ELF-1 (cell line): Measurements from ENCODE around the gene GTPBP4.

ENCODE experiments used
- DNase-seq: peaks from one replicate; pipeline ENCODE4 v3.0.0-alpha.2; 2016; ENCODE audit warnings: low read depth, low spot score

The GTPBP4 gene

DNA sequence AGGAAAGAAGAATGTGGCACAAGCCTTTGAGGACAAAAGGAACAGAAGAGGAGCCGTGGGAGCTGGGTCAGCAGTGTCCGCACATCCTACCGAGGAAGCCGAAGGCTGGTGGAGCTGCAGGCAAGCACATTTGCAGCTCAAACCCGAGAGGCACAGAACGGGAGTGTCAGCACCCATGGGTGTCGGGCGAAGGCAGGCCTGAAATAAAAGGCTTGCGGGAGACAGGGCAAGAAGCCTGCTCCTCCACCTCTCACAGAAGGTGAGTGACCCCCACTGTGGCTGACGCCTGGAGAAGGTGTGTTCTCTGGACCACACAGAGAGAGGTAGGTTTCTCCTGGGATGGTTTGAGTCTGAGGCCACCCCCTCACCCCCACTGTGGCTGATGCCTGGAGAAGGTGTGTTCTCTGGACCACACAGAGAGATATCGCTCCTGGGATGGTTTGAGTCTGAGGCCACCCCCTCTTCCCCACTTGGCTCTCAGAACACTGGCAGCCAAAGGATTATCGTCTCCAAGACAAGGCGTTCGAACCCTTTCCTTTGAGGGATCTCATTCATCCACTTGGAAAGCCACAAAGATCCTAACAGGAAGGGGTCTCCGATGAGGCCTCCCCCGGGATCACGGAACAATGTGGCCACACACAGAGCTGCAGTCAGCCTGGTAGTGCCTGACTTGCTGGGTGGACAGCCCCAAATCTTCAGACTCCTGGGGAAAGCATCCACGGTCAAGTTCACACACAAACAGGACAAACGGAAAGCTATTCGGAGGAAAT lies 21.6 kb upstream of the GTPBP4 start:
- no peak for DNase-seq

DNA sequence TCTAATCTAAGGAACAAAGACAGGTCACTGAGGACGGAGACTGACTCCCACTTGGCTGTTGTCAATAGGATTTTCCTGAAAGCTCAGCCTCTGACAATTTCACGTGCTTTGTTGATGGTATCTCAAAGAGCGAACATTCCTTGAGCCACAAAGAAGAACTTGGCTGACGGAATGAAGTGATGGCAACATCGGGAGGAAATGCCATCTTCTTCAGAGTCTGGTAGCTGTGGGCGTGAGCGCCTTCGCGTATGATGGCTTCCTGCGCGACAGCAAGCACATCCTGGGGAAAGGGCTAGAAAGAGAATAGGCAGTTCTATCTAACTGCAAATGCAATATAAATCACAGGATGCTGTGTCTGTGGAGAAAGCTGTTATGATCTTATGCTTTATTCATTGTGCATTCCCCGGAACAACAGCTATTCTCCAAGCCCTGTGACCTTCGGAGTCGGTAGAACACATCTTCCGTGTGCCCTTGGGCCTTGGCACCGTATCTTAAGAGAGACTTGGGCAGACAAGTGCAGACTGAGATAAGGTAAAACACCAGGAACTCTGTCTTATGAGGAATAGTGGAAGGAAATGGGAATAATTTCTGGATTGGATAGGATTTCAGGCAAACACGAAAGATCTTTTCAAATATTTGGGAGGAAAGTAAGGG lies 19.6 kb upstream of the GTPBP4 start:
- DNase-seq = no peak

DNA sequence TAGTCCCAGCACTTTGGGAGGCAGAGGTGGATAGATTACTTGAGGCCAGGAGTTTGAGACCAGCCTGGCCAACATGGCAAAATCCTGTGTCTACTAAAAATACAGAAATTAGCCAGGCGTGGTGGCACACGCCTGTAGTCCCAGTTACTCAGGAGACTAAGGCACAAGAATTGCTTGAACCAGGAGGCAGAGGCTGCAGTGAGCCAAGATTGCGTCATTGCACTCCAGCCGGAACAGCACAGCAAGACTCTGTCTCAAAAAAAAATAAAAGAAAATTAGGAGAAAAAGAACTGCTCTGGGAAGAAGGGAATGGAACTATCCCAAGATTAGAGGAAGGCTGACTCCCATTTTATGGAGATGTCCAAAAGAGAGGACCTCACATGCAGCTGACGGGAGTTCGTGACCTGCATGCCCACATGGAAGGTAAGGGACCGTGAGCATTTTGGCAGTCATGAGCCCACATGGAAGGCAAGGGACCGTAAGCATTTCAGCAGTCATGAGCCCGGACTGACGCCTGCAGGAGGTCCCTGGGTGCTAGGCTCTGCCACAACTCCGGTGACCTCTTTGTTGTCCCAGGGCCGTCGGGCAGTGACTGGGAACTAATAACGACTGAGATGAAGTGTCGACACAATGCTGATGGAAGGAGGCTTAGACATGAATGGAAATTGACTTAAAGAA lies 18.6 kb upstream of the GTPBP4 start:
- DNase-seq = no peak

DNA sequence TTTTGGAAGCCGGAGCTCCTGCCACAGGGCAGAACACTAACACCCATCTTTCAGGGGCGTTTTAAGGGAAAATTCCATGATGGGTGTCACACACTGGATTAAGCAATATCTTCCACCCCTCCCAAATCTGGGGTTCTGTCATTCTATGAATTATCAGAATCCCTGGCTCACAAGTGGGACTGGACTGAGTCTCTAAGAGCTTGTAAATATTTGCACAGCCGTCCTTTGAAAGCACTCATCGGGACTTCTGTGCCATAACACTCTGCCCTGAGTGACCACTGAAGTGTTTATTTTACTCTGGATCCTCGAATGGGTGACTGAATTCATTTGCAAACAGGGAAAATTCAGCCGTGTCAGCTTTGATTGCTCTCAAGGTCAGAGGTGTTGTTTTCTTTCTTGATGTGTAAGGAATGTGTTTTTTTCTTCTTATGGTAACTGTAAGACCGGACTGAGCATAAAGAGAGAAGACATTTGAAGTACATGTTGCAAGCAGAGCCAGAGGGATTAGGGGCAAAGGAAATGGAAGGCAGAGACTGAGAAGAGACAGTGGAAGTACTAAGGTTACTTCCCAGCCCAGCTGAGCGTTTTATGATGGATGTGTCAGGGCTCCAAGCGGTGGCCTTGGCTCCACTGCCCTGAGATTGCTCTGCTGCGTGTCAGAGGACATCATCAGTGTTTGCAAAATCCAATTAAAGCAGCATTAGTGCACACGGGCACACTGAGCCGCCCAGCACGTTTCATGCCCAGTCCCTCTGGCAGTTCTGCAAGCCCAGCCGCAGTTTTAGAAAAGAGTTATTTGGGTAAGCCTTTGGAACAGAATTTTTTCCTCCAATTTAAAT lies 17.7 kb upstream of the GTPBP4 start:
- no peak for DNase-seq

DNA sequence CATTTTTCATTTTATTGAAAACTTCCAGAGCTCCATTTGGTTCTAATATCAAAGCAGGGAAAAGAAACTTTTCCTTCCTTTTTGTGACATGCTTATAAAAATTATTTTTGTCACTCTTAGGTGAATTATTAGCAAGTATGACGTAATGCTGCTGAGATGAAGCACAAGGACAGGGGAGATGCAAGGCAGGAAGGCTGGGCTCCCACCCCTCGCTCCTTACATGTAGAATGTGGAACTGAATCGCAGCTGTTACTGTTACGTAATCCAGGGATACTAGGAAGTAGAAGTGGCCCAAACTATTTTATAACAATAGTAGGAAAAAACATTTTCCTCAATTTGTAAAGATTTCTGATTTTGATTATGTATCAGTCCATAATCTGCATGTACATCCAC lies 17.1 kb upstream of the GTPBP4 start:
- no peak for DNase-seq

DNA sequence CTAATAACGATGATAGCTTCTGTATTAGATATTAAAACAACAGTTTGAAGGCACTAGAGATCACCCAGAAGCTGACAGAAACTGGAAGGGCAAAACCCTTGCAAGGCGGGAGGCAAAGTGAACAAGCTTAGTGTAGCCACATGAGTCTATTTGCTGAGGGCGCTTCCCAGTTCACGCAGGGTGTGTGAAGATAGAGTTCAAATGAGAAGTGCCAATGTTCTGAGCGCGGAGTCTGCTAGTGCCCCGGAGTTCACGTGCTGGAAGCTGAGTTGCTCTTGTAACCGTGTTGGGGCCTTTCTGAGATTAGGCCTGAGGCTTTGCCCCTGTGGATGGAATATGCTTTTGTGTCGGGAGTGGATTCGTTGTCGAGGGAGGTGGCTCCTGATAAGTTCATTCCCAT lies 16.6 kb upstream of the GTPBP4 start:
- no peak for DNase-seq

DNA sequence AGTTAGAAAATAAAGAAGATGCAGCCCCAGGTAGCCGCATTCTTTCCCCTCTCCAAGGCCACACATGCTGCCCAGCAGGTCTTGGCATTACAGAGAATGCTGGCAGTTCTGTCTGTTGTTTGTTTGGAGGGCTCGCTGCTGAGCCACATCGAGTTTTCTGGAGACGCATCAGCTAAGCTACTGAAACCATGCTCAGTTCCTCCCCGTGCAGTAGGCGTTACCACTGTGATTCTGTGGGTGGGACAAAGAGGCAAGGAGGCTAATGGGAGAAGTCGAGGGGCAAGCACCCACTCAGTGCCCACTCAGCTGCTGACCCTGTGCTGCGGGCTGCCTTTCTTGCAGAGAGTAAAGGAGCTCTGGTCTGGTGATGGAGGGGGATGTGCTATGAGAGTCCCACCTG lies 15.5 kb upstream of the GTPBP4 start:
- no peak for DNase-seq

DNA sequence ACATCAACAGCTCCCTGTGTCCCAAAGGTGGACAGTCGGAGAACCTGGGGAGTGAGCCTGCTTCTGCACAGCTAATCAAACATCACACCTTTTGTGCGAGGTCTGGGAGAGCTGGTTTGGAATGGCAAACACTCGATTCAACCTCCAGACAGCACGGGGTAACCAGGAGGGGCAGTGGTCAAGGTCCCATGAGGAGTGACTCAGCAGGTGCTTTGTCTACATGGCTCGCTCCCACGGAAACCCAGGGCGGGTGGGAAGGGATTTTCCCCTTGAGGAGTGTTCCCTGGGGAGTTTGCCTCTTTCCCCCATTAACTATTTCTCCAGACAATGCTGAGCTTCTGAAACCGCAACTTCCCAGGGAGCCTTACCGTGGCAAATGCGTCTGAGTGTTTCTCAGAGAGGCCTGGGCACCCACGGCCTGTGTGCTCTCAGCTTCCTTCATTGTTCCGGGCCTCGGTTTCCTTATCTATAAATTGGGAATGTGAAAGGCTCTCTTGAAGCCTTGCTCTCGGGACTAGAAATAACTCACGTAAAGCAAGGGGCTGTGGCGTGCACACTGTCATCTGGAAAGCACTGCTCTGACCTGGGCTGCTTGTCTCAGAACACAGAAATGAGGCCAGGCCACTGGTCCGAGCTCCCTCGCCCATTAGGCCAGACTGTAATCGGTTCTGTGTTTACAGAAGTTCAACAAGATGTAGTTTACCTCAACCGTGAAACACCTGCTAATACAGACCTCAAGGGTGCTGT lies 14.0 kb upstream of the GTPBP4 start:
- DNase-seq = no peak

DNA sequence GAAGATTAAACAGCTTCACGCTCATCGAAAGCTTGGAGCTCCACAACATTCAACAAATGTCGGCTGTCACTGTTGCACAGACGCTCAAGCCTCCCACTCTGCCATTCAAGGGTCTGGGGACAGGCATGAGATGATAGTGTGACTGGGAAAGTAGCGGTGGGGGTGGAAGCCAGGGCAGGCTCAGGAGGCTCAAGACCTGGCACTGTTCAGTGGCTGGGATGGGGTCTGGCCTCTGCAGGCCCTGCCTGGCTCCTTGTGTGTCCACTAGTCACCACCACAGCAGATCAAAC lies 13.5 kb upstream of the GTPBP4 start:
- no peak for DNase-seq

DNA sequence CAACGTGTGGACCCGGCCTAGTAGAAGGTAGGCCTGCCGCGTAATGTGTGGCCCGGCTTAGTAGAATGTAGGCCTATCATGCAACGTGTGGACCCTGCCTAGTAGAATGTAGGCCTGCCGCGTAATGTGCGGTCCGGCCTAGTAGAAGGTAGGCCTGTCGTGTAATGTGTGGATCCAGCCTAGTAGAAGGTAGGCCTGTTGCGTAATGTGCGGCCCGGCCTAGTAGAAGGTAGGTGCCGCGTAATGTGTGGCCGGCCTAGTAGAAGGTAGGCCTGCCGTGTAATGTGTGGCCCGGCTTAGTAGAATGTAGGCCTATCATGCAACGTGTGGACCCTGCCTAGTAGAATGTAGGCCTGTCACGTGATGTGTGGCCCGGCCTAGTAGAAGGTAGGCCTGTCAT lies 11.9 kb upstream of the GTPBP4 start:
- DNase-seq = no peak

DNA sequence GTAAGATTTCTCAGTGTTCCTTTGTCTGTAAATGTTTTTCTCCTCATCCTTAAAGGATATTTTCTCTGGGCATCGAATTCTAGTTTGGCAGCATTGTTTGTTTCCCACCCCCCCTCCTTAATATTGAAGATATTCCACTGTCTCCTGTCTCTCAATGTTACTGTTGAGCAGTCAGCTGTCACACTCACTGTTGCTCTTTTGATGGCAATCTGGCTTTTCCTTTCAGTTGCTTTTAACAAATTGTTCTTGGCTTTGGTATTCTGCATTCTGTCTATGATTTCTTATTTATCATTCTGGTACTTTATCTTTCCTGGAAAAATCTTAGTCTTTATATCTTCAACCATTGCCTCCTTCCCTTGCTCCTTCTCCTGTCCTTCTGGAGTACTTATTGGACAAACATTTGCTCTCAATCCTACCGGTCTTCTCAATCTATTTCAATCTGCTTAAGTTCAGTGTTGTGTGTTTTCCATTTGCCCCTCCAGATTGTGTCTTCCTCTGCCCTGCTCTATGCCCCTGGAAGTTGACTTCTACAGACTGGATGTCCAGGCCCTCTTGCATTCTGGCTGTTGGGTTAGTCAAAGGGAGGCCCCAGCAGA lies 9.3 kb upstream of the GTPBP4 start:
- DNase-seq = no peak

DNA sequence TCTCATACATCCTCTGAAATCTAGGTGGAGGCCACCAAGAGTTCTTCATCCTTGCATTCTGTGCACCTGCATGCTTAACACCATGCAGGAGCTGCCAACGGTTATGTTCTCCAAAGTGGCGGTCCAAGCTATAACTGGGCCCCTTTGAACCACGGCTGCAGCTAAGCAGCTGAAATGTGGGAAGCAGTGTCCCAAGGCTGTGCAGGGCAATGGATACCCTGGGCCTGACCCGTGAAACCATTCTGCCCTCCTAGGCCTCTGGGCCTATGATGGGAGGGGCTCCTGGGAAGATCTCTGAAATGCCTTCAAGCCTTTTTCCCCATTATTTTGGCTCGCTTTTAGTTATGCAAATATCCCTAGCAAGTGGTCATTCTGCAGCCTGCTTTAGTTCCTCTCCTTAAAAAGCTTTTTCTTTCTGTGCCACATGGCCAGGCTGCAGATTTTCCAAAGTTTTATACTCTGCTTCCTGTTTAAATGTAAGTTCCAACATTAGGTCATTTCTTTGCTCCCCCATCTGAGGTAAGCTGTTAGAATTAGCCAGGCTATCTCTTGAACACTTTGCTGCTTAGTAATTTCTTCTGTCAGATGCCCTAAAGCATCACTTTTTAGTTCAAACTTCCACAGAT lies 7.7 kb upstream of the GTPBP4 start:
- no peak for DNase-seq

DNA sequence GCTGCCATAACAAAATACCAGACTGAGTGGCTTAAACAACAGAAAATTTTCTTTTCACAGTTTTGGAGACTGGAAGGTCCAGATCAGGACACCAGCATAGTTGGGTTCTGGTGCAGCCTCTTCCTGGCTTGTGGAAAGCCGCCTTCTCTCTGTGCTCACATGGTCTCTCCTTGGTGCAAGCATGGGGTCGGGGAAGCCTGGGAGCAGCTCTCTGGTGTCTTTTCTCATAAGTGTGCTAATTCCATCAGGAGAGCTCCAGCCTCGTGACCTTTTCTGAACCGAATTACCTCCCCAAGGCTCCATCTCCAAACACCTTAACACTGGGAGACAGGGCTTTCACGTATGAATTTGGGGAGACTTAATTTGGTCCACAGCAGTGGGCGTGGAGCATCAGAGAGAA lies 4.8 kb upstream of the GTPBP4 start:
- no peak for DNase-seq

DNA sequence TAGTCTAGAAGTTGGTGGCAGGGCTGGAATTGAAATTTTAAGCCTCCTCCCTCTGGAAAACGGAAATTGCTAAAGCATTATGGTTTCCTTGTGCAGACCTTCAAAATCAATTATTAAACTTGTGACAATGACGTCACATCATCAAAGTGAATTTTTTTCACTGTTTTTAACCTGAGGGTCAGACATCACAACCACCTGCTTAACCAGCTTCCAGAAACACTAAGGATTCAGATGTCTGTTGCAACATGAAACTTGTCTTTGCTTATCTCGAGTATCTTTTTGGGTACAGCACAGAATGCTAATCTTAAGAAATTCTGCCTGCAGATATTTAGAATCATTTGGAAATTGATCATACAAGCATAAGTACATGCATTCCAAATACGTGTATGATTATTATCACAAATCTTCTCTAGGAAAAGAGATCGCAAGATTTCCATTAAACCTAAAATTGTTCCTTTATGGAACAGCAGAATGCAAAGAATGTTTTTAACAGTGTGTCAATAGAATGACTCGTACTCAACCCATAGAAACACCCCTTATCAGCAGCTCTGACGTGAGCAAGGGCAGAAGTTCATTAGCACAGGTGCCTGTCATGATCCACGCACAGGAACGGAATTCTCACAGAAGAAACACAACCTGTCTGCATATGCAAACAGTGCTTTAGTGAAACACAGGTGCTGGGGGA lies 4.1 kb upstream of the GTPBP4 start:
- DNase-seq = no peak

DNA sequence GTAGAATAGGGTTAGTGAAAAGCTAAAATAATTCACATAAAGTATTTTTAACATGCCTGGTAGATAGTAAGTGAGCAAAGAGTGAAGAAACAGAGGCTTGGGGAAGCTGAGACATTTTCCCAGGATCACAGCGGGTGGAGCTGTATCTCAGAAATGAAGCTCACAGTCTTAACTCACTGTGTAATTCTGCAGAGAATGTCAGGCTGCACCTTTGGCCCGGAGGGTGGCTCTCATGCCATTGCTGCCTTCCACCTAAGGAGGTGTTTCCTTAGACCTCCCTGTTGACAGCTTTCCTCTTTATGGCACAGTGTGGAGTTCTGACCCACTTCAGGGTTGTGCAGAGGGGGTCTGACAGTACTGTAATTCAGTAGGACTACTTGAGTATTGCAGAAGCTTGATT lies 2.9 kb upstream of the GTPBP4 start:
- DNase-seq = no peak

DNA sequence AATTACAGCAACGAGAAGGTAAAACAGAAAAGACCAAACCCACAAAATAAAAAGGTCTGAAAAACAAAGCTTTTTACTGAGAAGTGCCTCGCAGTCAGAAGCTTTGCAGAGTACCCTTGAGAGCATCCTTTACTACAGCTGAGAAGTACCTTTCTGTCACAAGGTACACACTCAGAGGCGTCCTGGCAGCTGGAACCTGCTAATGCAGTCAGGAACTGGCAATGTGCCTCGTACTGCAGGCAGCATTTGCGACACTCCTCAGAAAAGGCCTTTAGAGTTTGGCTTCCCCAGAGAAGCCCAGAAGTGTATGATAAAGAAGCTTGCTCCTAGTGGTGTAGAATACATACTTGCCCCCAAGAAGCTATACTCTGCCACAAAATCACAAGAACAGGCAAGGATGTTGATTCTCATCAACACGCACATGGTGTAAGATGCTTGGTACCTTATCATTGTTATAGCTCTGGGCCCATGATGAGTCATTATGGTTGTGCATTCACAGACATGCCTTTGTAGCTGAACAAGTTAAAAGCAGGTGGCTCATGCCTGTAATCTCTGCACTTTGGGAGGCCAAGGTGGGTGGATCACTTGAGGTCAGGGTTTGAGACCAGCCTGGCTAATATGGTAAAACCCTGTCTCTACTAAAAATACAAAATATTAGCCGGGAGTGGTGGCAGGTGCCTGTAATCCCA lies 2.0 kb upstream of the GTPBP4 start:
- no peak for DNase-seq

DNA sequence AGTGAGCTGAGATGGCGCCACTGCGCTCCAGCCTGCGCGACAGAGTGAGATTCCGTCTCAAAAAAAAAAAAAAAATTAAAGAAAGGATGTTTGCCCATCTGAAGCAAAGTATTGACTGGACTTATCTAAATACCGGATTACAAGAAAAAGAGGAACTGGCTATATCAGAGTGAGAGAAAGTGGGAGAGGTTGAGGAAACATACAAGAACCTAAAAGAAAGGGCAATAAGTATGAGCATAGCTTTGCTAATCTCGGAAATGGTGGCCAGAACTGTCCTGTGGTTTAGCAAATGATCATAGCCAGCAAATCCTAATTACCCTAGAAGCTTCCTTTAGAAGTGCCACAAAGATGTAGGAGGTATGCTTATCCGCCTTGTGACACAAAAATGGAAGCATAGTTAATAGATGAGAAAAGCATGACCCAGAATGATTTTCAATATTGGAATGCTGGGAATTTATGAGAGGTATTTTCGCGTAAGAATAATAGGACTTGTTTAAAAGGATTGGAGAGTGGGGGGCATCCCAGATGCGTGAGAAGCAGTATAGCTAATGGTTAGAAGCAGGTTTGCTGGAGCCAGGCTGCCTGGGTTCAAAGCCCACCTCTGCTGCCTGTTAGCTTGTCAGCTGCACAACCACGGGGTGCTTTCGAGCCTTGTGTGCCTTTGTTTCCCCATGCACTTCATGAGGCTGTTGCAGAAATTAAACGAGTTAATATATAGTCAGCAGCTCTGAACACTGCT lies 1.2 kb upstream of the GTPBP4 start:
- DNase-seq = no peak

DNA sequence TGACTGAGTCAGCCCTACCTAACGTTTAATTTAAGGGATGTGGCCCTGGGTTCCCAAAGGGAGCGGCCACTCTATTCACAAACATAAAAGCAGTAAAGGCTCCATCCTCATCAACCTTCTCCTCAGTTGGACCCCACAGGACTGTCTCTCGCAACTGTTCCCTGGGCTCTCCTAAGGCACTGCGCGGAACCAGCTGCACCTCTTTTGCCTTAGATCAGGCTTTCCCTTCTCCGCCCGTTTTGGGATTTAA lies 689 bp upstream of the GTPBP4 start:
- DNase-seq = no peak
